Measurements from ENCODE around the gene EDAR.

The EDAR gene

GRCh38 chr2:108975613-108976435, 13.2 kb downstream of the EDAR start:
- TF ChIP-seq CTCF (conservative IDR thresholded peaks at IDR 0.05), result no peak
- no peak overlapping the region for H3K27ac ChIP-seq

- no peak overlapping the region for H3K27ac ChIP-seq
- no peak for TF ChIP-seq CTCF (conservative IDR thresholded peaks at IDR 0.05)
Observed at GRCh38 chr2:108974674-108975073, 14.3 kb downstream of the EDAR start.

GRCh38 chr2:108972663-108973062, 16.4 kb downstream of the EDAR start:
- H3K27ac ChIP-seq, result no peak overlapping the region
- no peak for TF ChIP-seq CTCF (conservative IDR thresholded peaks at IDR 0.05)

- H3K27ac ChIP-seq, result no peak overlapping the region
- no peak for TF ChIP-seq CTCF (conservative IDR thresholded peaks at IDR 0.05)
Observed at GRCh38 chr2:108971661-108972566, 17.1 kb downstream of the EDAR start.

- no peak for TF ChIP-seq CTCF (conservative IDR thresholded peaks at IDR 0.05)
- no peak overlapping the region for H3K27ac ChIP-seq
Observed at GRCh38 chr2:108970369-108970768, 18.7 kb downstream of the EDAR start.

- no peak for TF ChIP-seq CTCF (conservative IDR thresholded peaks at IDR 0.05)
Observed at GRCh38 chr2:108969856-108970255, 19.2 kb downstream of the EDAR start.

GRCh38 chr2:108968619-108969018, 20.4 kb downstream of the EDAR start:
- no peak for TF ChIP-seq CTCF (conservative IDR thresholded peaks at IDR 0.05)
- H3K27ac ChIP-seq, result peak overlapping the region; percentile 78

More at GRCh38 chr2:108969856-108970255, 19.2 kb downstream of the EDAR start:
- H3K27ac ChIP-seq, result no peak overlapping the region

Measured in VCaP (cell line).